K562 (cell line): Measurements from ENCODE around the gene ADD3. TPM values are rescaled to one million over a fixed set of nuclear protein-coding genes. Genes with fewer than 3 reads are reported as not detected.

Experiments used
- ATAC-seq: fragments of 200-7000 bp; cut with Tn5 transposase; 3 replicates; pipeline ENCODE4 v1.9.1; 2020; ENCODE audit warnings: moderate library complexity
- BruUV-seq: library from RNA; stranded (reverse); fragments of 400-500 nt; replicated peaks from 2 replicates; lab custom pipeline; 2021; lab: Mats Ljungman, UMichigan
- CTCF ChIA-PET: fragments of 300-600 bp; formaldehyde crosslinking; extraction: SDS; loops from one replicate; lab custom pipeline; 2021; ENCODE audit warnings: low intra/inter-chr PET ratio; lab: Yijun Ruan, JAX
- POLR2A ChIA-PET: fragments of 300-600, 350-650 bp; sonication (Branson Sonifier 250); formaldehyde crosslinking; extraction: SDS; loops from one replicate; lab custom pipeline; 2021; ENCODE audit warnings: antibody characterized with exemption, inconsistent platforms; lab: Yijun Ruan, JAX
- DNase-seq, 4 experiments: peaks; one replicate each; pipeline versions ENCODE4 v3.0.0 to v3.0.0-alpha.2; 2011 to 2018; ENCODE audit warnings: low spot score in 3 of 4, mixed read lengths in 3 of 4; ENCODE audit errors: extremely low read depth in 1 of 4
- FAIRE-seq: peaks from 2 replicates; lab custom pipeline; 2011; peaks lifted over from hg19 to GRCh38; lab: Jason Lieb, UNC
- H2AFZ ChIP-seq: 2 replicates; pipeline ENCODE4 v1.6.0; 2011; ENCODE audit warnings: low read depth, low read length, control low read depth, inconsistent platforms
- H3K27ac ChIP-seq: fragments of 200-600 bp; 3 replicates; pipeline ENCODE4 v1.8.0; 2011; ENCODE audit warnings: low read depth, mild to moderate bottlenecking, control low read depth, inconsistent platforms, low read length, moderate library complexity, mixed read lengths; ENCODE audit errors: extremely low read depth
- H3K27me3 ChIP-seq, 2 experiments: fragments of 300-600 bp in 1 of 2; 2 replicates in 1 of 2; 3 replicates in 1 of 2; pipeline versions ENCODE4 v1.6.0 to v1.8.0; 2011; ENCODE audit warnings: inconsistent platforms in 2 of 2, low read length in 2 of 2, mild to moderate bottlenecking in 1 of 2, mixed read lengths in 1 of 2, moderate library complexity in 1 of 2; ENCODE audit not compliant: control insufficient read depth in 2 of 2, insufficient read depth in 2 of 2
- H3K36me3 ChIP-seq: fragments of 300-600 bp; 3 replicates; pipeline ENCODE4 v1.8.0; 2011; ENCODE audit warnings: mild to moderate bottlenecking, low read length, inconsistent platforms; ENCODE audit not compliant: control insufficient read depth, insufficient read depth
- H3K4me1 ChIP-seq, 2 experiments: fragments of 200-600 bp in 1 of 2; replicated peaks in 1 of 2; 2 replicates in 1 of 2; 3 replicates in 1 of 2; pipeline versions ENCODE4 v1.5.1 to v1.8.0; 2011; ENCODE audit warnings: inconsistent platforms in 2 of 2, low read length in 2 of 2, mild to moderate bottlenecking in 1 of 2, mixed read lengths in 1 of 2, moderate library complexity in 1 of 2; ENCODE audit not compliant: control insufficient read depth in 2 of 2, insufficient read depth in 2 of 2
- H3K4me2 ChIP-seq: 2 replicates; pipeline ENCODE4 v1.6.1; 2011; ENCODE audit warnings: low read length, control low read depth, inconsistent platforms, mixed read lengths; ENCODE audit not compliant: insufficient read depth
- H3K4me3 ChIP-seq: fragments of 200-600 bp; sonication (generic), shearing (Covaris generic); 2 replicates; pipeline ENCODE4 v1.5.1; 2016; ENCODE audit warnings: control low read depth, inconsistent platforms
- H3K79me2 ChIP-seq: fragments of 200-600 bp; 3 replicates; pipeline ENCODE4 v1.8.0; 2011; ENCODE audit warnings: low read length, inconsistent platforms; ENCODE audit not compliant: control insufficient read depth, insufficient read depth
- H3K9ac ChIP-seq, 2 experiments: 2 replicates each; pipeline versions ENCODE4 v1.6.0 to v1.6.1; 2011; ENCODE audit warnings: low read depth in 2 of 2, low read length in 2 of 2, control low read depth in 1 of 2, inconsistent platforms in 1 of 2, mild to moderate bottlenecking in 1 of 2, mixed read lengths in 1 of 2; ENCODE audit not compliant: insufficient read depth in 1 of 2
- H3K9me1 ChIP-seq: one replicate; pipeline ENCODE4 v1.6.0; 2011; ENCODE audit warnings: inconsistent platforms, mild to moderate bottlenecking, low read length, moderate library complexity; ENCODE audit not compliant: control insufficient read depth, insufficient read depth
- H3K9me3 ChIP-seq: replicated peaks from 2 replicates; pipeline ENCODE4 v1.5.1; 2011; ENCODE audit warnings: low read depth, low read length, inconsistent platforms; ENCODE audit not compliant: control insufficient read depth, insufficient read depth
- H4K20me1 ChIP-seq: replicated peaks from 2 replicates; pipeline ENCODE4 v1.6.1; 2011; ENCODE audit warnings: low read length, inconsistent platforms, mixed read lengths; ENCODE audit not compliant: control insufficient read depth, insufficient read depth
- CCNT2 ChIP-seq: IDR thresholded peaks from 2 replicates; pipeline ENCODE4 v1.6.1; 2011; ENCODE audit warnings: borderline replicate concordance, low read depth, mild to moderate bottlenecking, moderate library complexity, mixed read lengths, low read length; ENCODE audit not compliant: insufficient read length; ENCODE audit errors: extremely low read depth
- GTF2A2 ChIP-seq: IDR thresholded peaks from 2 replicates; pipeline ENCODE4 v1.6.1; 2016; ENCODE audit warnings: mild to moderate bottlenecking, missing genetic modification characterization, missing compliant biosample characterization
- ID3 ChIP-seq, 2 experiments: fragments of 250-450 bp in 1 of 2; fragments of 450-650 bp in 1 of 2; sonication (Bioruptor Pico) in 1 of 2; IDR thresholded peaks; 2 replicates each; pipeline versions ENCODE4 v1.6.1 to v1.8.0; 2016 to 2021; ENCODE audit warnings: mild to moderate bottlenecking in 2 of 2, moderate library complexity in 2 of 2, missing compliant biosample characterization in 1 of 2, missing genetic modification characterization in 1 of 2
- KAT8 ChIP-seq: fragments of 450-650 bp; IDR thresholded peaks from 2 replicates; pipeline ENCODE4 v1.6.1; 2016; ENCODE audit warnings: low read depth, mild to moderate bottlenecking
- KDM1A ChIP-seq, 2 experiments: fragments of 450-650 bp; IDR thresholded peaks; 2 replicates each; pipeline ENCODE4 v1.6.1; 2016; ENCODE audit warnings: mild to moderate bottlenecking in 2 of 2
- MAX ChIP-seq: sonication (generic); formaldehyde crosslinking; IDR thresholded peaks from 2 replicates; pipeline ENCODE4 v1.9.0; 2022; ENCODE audit warnings: mild to moderate bottlenecking, missing genetic modification reagents
- MBD2 ChIP-seq: sonication (generic); IDR thresholded peaks from 2 replicates; pipeline ENCODE4 v1.6.1; 2016; ENCODE audit warnings: low read depth, borderline replicate concordance
- MEIS2 ChIP-seq: fragments of 450-650 bp; IDR thresholded peaks from 2 replicates; pipeline ENCODE4 v1.6.1; 2014; ENCODE audit warnings: mild to moderate bottlenecking; ENCODE audit not compliant: partially characterized antibody
- NCOA2 ChIP-seq, 2 experiments: fragments of 450-650 bp; IDR thresholded peaks; 2 replicates each; pipeline ENCODE4 v1.6.1; 2018; ENCODE audit warnings: mild to moderate bottlenecking in 2 of 2, moderate library complexity in 1 of 2; ENCODE audit not compliant: partially characterized antibody in 2 of 2
- SNIP1 ChIP-seq: fragments of 450-650 bp; IDR thresholded peaks from 2 replicates; pipeline ENCODE4 v1.7.1; 2017; ENCODE audit warnings: low read depth, mild to moderate bottlenecking
- TEAD1 ChIP-seq, 2 experiments: fragments of 450-650 bp in 1 of 2; sonication (generic) in 1 of 2; formaldehyde crosslinking; IDR thresholded peaks; 2 replicates each; pipeline versions ENCODE4 v1.4.0 to v1.8.0; 2020 to 2022; ENCODE audit warnings: mild to moderate bottlenecking in 2 of 2, missing genetic modification reagents in 1 of 2
- ZNF23 ChIP-seq: fragments of 250-450 bp; sonication (Bioruptor Pico); IDR thresholded peaks from 2 replicates; pipeline ENCODE4 v1.4.0; 2020; ENCODE audit warnings: mild to moderate bottlenecking
- ZNF583 ChIP-seq: fragments of 250-450 bp; sonication (Bioruptor Pico); IDR thresholded peaks from 2 replicates; pipeline ENCODE4 v1.4.0; 2020
- ZSCAN29 ChIP-seq: fragments of 450-650 bp; IDR thresholded peaks from 2 replicates; pipeline ENCODE4 v1.6.1; 2017
- WGBS: fragments of 100-300 bp; shearing (Covaris generic); methylation state at CpG from one replicate; pipeline ENCODE4 v1.1.6; 2016; ENCODE audit warnings: low coverage, mixed read lengths; ENCODE audit not compliant: insufficient coverage; ENCODE audit errors: missing lambda C conversion rate; 5-methylcytosine and 5-hydroxymethylcytosine counted together
- in situ Hi-C: fragments of 300-500 bp; cut with MboI; formaldehyde crosslinking; loops from 4 replicates; pipeline ENCODE4 v1.15.0; 2018; ENCODE audit warnings: inconsistent platforms, mixed read lengths
- intact Hi-C: fragments of 100-400 bp; cut with micrococcal nuclease; formaldehyde crosslinking; loops from 2 replicates; pipeline ENCODE4 v1.14.2; 2022
- polyA plus RNA-seq, 8 experiments: library from polyadenylated mRNA; depleted of rRNA in 4 of 8; stranded (reverse) in 5 of 8; unstranded in 3 of 8; fragments of >200 nt; fragmentation: Nextera tagmentation in 2 of 8; fragmentation: Illumina TruSeq in 1 of 8; extraction: Ambion mirVana in 2 of 8; extraction: Trizol in 1 of 8; gene quantifications; 2 replicates each; pipeline versions ENCODE4 v1.2.1 to v1.2.3, GENCODE V29; 2011 to 2014; ENCODE audit warnings: inconsistent platforms in 1 of 8, missing spikeins in 1 of 8
- total RNA-seq, 7 experiments: library from RNA; depleted of rRNA in 6 of 7; stranded (reverse); fragments of >200 nt in 6 of 7; fragmentation: Illumina TruSeq in 2 of 7; extraction: Trizol in 2 of 7; gene quantifications; 2 replicates each; pipeline versions ENCODE4 v1.2.1 to v1.2.3, GENCODE V29; 2011 to 2021; ENCODE audit warnings: low replicate concordance in 1 of 7
- TF ChIP-seq, protein P1 (sequence below): fragments of 250-450 bp; sonication (Bioruptor Pico); IDR thresholded peaks from 2 replicates; pipeline ENCODE4 v1.5.0; 2022; ENCODE audit warnings: mild to moderate bottlenecking
- TF ChIP-seq, protein P2 (sequence below): fragments of 450-650 bp; IDR thresholded peaks from 2 replicates; pipeline ENCODE4 v1.6.1; 2017; ENCODE audit warnings: antibody characterized with exemption

Gene ADD3
- total and polyA plus RNA-seq, 9 of the 15 experiments (the other 6 are each of a cell fraction or from before 2014, with no cell fraction given): 13.2 to 125 (median 31.7) TPM

- TF ChIP-seq MBD2: 0 out of 2 replicates have a peak, but pooled peaks have one; percentile 19
These were observed 141.5 kb downstream of the ADD3 start (continued) for GRCh38 chr10:110149259-110149658.

DNA sequence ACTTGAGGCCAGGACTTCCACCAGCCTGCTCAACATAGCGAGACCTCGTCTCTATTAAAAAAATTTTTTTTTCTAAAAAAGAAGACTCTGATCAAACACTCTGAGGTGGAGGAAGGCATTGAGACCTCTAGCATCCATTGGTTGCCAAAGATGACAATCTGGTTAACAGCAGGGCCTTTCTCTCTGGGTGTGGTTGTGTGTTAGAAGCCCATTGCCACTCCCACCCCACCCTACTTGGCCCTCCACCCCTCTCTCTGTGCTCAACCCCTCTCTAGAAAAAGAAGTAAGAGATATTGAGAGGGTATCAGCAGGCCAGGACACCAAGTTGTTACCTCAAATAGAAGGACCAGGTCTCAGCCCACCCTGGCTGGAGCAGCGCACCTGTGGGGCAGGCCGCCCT, 142.3 kb downstream of the ADD3 start:
- 0 out of 4 replicates have a peak overlapping the region, but pooled peaks of 1 of the 2 experiments have one; percentile 55 for H3K9ac ChIP-seq
- DNase-seq (peak in 1 of 4 experiments; percentile 24), FAIRE-seq (no peak)
- no peaks in the 10 kb centered on the region for H3K79me2 ChIP-seq
- H3K4me2 ChIP-seq: no peak overlapping the region; the same call in 1 of the 2 replicates
- H3K9me1 ChIP-seq: no peaks in the 10 kb centered on the region
- CTCF ChIA-PET: no interaction called here
- H3K9me3 ChIP-seq: no peaks in the 10 kb centered on the region
- peaks cover 0 to 4% of the 10 kb centered on the region in 2 experiments; a peak in 1 of 5 replicates for H3K27me3 ChIP-seq
- in situ Hi-C loops: no loop called here
- H4K20me1 ChIP-seq: no peaks in the 10 kb centered on the region
- POLR2A ChIA-PET: no interaction called here
- H3K27ac ChIP-seq: no peak overlapping the region
- H3K4me1 ChIP-seq: peaks cover 12 to 26% of the 10 kb centered on the region in 2 experiments; a peak in 4 of 5 replicates
- H3K36me3 ChIP-seq: no peaks in the 10 kb centered on the region
- 89% methylated on average over 3 of the region's 4 CpGs for WGBS
- H2AFZ ChIP-seq: peak overlapping the region; percentile 79; the same call in 1 of the 2 replicates
- no TSS peak for BruUV-seq
- intact Hi-C loops: no loop called here
- TF ChIP-seq CCNT2 (no peak), ID3 (CRISPR knock-in tag; IDR thresholded peaks at IDR 0.05) (no peak), ID3 (tag; IDR thresholded peaks at IDR 0.05) (no peak), MEIS2 (no peak), NCOA2 (IDR thresholded peaks at IDR 0.05; ENCODE audit: partially characterized antibody in 2 of 2) (no peak), GTF2A2 (tag) (no peak), ZNF583 (CRISPR knock-in tag) (no peak), ZSCAN29 (no peak), MAX (no peak), KAT8 (no peak), KDM1A (IDR thresholded peaks at IDR 0.05) (no peak), ZNF23 (CRISPR knock-in tag) (no peak), SNIP1 (no peak), TEAD1 (CRISPR knock-in tag; IDR thresholded peaks at IDR 0.05) (no peak)
- TF ChIP-seq, protein P1, sequence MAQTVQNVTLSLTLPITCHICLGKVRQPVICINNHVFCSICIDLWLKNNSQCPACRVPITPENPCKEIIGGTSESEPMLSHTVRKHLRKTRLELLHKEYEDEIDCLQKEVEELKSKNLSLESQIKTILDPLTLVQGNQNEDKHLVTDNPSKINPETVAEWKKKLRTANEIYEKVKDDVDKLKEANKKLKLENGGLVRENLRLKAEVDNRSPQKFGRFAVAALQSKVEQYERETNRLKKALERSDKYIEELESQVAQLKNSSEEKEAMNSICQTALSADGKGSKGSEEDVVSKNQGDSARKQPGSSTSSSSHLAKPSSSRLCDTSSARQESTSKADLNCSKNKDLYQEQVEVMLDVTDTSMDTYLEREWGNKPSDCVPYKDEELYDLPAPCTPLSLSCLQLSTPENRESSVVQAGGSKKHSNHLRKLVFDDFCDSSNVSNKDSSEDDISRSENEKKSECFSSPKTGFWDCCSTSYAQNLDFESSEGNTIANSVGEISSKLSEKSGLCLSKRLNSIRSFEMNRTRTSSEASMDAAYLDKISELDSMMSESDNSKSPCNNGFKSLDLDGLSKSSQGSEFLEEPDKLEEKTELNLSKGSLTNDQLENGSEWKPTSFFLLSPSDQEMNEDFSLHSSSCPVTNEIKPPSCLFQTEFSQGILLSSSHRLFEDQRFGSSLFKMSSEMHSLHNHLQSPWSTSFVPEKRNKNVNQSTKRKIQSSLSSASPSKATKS (CRISPR knock-in tag): no peak
- TF ChIP-seq, protein P2, sequence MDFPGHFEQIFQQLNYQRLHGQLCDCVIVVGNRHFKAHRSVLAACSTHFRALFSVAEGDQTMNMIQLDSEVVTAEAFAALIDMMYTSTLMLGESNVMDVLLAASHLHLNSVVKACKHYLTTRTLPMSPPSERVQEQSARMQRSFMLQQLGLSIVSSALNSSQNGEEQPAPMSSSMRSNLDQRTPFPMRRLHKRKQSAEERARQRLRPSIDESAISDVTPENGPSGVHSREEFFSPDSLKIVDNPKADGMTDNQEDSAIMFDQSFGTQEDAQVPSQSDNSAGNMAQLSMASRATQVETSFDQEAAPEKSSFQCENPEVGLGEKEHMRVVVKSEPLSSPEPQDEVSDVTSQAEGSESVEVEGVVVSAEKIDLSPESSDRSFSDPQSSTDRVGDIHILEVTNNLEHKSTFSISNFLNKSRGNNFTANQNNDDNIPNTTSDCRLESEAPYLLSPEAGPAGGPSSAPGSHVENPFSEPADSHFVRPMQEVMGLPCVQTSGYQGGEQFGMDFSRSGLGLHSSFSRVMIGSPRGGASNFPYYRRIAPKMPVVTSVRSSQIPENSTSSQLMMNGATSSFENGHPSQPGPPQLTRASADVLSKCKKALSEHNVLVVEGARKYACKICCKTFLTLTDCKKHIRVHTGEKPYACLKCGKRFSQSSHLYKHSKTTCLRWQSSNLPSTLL: no peak
- TF ChIP-seq, all 486 proteins: peak for 0
- ATAC-seq: peak; percentile 24; the same call in 2 of the 3 replicates
- no peak overlapping the region for H3K4me3 ChIP-seq
